ENCODE data around the gene CRYGN. TPM values are rescaled to one million over a fixed set of nuclear protein-coding genes. Genes with fewer than 3 reads are reported as not detected.

CRYGN gene, protein sequence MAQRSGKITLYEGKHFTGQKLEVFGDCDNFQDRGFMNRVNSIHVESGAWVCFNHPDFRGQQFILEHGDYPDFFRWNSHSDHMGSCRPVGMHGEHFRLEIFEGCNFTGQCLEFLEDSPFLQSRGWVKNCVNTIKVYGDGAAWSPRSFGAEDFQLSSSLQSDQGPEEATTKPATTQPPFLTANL
- not detected in 2 replicates for total RNA-seq (2014; rRNA removed; shearing (Covaris generic))

DNA sequence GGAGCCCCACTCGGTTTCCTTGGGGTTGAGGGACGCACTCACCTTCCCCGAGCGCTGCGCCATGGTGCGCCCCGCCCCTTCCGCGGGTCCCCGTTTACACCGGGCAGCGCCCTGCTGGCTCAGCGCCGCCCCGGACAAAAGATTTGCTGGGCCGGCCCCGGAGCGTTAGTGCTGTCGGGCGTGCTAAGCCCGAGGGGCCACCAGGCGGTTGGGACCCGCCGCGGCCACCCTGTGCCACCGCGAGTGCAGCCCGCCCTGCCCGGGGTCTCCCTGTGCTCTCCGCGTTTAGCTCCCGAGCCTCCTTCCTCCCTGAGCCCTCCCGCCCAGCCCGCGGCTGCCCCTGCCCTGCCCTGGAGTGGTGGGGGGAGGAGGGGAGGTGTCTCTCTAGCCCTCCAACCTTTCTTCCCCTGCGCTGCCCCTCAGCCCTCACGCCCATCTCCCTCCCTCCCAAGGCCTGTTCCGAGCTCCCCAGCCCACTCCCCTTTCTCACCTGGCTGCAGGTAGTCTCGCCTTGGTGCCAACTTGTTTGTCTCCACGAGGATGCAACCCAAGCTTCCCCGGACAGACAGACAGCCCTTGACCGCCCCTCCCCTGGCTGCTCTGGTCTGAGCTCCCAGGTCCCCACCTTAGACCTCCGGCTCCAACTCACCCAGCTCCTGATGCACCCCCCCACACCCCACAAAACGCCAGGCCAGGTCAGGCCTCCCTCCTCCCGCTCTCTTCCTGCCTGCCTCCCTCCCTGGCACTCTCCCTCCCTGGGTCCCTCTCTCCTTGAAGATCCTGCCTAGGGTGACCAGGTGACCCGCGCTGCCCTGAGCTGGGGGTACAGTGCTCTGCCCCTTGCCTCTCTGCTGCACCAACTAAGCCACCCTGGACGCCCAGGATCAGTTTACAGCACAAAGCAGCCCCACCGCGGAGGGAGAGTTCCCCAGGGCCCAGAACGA, at the start of gene CRYGN:
CRYGN (minus strand) TSS at position 287 of the 944 bp plus-strand sequence; CDS start at position 63, 224 bp downstream.
- no peak for DNase-seq (ENCODE audit: low read depth)

DNA sequence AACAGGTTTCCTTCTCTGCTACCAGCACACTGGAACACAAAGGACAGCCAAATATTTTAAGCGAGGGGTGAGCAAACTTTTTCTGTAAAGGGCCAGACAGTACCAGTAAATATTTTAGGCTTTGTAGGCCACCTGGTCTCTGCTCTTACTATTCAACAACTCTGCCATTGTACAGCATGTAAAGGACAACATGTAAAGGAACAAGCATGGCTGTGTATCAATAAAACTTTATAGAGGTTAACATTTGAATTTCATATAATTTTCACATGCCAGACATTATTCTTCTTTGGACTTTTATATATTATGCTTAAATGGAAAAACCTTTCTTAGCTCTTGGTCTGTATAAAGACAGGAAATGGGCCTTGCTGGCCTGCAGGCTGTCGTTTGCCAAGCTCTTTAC, 49.6 kb upstream of the CRYGN start:
- no peak for DNase-seq (ENCODE audit: low read depth)

DNA sequence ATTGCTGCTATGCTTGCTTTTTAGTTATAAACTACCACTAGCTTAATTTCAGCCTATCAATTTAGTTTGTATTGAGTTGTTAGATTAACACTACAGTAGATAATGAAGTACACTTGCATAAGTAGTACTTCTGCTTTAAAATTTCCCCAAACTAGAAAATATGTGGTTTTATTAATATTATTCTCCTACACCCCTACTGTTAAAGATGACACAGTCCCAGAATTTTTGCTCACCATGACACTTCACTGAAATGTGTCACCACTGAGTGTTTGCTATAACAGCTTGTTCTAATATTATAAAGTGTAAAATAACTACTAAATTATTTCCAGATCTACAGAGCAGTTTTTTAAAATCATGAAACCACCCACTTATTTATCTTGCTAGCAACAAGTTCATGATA, 48.2 kb upstream of the CRYGN start:
- no peak for DNase-seq (ENCODE audit: low read depth)

DNA sequence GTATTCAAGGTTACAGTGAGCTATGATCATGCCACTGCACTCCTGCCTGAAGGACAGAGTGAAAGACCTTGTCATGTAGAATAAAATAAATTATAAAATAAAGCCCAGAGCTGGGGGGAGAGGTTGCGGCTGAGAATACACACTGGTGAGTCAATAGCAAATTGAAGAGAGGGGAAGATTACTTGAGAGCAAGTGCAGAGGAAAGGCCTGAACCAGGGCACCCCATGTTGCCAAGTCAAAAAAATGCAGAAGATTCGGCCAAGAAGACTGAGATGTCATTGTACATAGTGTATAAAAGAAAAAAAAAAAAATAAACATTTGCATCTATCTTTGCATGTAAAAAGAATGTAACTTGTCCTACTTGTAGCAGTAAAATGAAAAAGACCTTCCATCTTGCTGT, 47.3 kb upstream of the CRYGN start:
- DNase-seq (ENCODE audit: low read depth): no peak

DNA sequence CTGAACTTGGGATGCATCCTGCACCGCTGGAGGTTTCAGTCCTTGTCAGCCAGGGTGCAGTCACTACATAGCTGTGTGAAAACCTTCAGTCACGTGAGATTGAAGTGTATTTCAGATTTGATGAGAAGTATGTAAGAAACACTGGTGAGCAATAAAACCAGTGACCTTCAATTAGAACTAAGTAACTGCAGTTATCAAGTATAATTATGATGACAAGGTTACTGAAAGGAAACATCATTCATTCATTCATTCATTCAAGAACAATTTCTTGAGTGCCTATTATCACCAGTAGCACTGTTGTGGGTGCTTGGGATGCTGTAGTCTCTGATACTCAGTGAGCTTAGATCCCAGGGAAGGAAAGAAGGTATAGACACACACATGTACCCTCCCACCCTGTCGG, 46.1 kb upstream of the CRYGN start:
- no peak for DNase-seq (ENCODE audit: low read depth)

DNA sequence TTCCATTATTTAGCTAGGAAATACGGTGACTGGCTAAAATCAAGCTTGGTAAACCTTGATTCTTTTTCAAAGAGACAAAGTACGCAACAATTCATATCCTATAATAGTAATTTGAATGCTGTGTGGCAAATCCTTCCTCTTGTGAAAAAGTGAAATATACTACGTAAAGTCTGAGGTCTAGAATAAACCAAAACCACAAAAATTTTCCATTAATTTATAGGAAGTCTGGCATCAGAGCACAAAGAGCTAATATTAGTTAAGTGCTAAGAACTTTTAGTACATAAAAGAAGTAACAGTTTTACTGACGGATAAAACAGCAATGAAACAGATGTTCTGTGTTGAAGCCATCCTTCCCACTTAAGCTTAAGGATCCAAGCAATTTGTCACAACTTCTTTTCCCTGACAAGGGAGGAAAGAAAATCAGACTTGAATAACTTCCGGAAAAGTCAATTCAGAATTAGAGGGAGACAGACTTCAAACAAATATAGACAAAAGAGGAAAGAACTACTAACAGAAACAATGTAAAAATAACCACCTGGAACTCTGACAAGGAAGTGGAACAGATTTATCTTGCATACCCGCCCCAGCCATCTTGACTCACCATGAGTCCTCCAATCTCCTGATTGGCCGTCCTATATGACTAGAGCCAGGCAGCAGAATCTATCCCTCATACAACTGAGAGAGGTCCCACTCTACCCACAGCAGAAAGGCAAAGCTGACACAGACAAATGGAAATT, 45.2 kb upstream of the CRYGN start:
- DNase-seq (ENCODE audit: low read depth): peak; percentile 77

DNA sequence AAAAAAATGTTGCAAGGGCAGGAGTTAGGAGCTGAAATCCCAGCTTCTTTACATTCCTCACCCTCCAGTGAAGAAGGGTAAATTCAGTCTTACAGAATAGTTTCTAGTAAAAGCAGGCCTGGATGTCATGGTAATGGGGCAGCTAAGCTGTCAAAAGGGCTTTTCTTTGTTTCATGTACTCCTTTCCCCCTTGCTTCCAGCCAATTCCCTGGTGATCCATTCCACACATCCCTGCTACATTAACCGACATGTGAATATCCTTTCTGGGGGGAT, 43.7 kb upstream of the CRYGN start:
- no peak for DNase-seq (ENCODE audit: low read depth)

DNA sequence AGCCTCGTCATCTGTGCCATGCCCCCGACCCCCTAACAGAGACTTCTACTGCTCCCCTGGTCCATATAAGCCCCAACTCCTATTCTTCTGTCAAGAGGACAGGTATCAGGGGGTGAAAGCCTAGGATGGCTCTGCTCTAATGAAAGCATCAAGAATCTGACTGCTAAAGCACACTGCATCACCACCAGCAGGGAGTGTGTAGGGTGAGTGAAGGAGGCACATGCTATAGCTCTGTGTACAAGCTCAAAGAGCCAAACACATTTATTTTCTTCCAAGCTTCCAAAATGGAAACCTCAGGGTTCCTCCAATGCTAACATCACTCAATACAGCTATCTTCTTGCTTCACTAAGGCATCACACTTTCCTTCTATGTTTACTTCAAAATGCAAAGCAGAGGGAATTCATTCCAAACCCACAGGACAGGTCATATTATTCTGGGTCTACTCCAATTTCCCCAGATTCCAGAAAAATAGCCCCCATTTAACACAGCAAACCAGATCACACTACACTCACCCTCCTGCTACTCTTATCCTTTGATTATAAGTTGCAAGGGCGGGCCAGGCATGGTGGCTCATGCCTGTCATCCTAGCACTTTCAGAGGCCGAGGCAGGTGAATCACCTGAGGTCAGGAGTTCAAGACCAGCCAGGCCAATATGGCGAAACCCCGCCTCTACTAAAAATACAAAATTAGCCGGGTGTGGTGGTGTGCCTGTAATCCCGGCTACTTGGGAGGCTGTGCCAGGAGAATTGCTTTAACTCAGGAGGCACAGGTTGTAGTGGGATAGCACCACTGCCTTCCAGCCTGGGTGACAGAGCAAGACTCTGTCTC, 43.2 kb upstream of the CRYGN start:
- DNase-seq (ENCODE audit: low read depth): no peak

DNA sequence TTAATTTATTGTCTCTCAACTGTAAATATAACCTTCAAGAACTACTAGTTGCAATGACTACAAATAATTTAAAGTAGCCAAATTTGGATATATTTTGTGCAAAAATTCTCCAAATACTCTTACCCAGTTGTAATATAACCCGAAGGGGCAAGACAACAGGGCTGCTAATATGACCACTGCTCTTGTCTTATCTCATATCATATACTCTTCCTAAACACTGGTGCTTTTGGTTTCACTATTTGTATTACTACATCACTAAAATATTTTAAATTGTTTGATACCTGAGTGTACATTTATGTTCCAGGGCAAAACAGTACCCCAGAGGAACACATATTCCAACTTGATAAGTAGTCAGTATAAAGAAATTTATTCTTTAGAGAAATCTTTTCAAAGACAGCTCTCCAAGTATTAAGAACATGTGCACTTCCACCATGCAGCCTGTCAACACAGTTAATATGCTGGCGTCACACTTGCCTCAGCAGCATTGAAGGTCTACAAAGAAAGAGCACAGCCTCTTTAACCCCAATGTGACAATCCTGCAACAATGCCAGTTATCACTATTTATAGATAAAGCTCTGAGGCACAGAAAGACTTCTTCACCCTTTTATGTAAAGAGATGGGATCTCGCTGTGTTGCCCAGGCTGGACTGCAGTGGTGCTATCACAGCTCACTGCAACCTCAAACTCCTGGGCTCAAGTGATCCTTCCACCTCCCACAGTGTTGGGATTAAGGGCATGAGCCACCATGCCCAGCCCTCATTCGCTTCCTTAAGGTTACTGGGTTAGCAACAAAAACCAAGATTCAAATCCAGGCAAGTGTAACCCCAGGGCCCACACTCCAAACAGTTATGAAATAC, 41.9 kb upstream of the CRYGN start:
- no peak for DNase-seq (ENCODE audit: low read depth)

DNA sequence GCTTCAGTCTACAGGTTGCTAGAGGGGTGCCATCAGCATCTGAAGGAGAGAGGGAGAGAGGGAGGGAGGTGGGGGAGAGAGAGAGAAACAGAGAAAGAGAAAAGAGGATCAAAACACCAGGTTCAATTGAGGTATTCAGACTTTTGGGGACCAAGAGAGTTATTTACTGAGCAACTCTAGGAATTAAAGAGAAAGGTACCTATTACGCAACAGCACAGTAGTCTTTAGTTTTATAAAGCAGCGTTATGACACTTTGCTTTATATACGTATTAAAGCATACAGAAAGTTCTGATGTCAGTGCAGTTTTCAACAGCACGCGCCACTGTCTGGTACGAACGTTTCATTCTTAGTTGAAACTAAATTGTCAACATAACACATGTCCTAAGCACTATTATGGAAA, 37.9 kb upstream of the CRYGN start:
- no peak for DNase-seq (ENCODE audit: low read depth)

DNA sequence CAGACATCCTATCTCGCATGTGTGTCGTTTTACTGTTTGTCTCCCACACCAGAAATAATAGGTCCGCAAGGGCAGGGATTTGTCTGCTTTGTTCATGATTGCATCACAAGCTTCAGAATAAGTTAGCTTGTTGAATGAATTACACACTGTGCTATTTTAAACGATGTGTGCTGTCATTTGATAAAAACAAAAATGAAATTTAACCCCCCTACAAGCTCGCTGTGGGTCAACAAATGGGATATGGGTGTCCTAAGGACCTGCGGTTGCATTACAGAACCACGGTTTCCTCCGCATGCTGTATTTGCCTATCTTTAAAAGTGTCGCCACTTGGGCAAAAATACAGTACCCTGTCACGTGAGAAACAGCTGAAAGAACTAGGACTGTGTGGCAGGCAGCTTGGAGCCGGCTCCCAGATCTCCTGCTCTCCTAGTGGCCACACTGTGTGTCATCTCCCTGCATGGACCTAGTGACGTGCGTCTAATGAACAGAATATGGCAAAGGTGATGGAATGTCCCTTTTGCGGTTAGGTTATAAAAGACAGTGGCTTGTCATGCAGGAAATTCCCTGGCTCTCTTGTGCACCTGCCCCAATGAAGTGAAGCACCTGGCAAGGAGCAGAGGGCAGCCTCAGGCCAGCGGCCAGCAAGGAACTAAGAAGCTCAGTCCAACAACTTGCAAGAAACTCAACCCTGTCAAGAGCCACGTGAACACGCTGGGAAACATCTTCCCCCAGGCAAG, 32.9 kb upstream of the CRYGN start:
- DNase-seq (ENCODE audit: low read depth): no peak

DNA sequence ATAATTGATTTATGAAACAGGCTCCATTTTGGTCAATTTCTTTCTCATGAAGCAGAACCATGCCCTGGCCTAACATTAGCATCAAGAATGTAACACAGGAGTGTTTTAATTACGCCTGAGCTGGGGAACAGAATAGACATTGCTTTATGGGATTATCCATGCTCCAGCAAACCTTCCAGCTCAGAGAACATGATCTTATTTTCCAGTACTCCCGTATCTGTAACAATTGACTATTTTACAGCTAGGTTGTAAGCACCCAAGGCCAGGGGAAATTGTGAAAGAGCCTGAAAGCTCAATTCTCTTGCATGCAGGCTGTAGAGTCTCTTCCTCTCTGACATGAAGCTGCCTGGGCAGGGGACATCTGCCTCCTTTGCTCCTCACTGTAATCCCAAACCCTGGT, 30.8 kb upstream of the CRYGN start:
- DNase-seq (ENCODE audit: low read depth): no peak

DNA sequence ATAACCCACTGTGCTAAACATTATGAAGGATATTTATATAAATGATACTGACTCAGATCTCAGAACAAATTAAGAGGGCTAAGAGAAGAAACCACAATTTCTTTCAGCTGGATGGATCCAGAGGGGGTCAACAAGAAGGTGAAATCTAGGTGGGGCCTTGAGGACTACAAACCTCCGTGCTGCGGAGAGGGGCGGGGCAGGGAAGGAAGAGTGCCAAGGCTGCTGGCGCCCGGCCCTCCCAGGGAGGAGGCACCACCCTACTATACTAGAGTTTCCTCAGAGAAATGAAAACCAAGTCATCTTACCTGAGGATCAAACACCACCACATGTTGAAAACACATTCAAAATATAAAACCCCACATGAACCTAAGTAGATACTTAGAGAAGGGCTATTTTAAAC, 29.3 kb upstream of the CRYGN start:
- no peak for DNase-seq (ENCODE audit: low read depth)

DNA sequence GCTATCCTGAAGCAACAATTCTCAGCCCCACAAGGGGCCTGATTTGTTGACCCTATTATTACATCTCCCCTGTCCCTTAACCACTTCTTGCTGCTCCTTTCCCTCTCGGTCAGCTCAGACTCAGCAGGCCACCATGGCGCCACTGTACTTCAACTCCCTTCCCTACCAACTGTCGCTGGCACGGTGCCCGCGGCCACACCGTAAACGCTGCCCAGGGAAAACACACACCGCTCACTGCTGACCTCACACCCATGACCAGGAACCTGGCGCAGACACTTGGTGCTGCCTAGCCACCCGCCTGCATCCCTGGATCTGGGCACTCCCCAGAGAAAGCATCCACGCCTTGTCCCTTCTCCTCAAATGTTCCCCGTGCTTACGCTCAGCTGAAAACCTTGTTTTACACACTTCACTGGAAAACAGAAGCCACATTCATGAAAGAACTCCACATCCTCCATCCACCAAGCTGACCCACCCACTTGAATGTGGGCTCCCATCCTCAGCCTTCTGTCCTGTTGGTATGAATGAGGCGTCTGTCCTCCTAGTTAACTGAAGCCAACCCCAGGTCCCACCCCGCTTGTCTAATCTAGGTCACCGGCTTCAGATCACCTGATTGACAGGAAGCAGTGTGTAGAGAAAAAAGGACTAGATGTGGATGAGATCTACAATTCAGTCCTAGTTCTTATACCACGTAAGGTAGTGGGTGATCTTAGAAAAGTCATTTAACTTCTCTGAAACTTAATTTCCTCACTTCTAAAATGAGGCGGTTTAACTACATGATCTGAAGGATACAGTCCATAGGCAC, 28.5 kb upstream of the CRYGN start:
- DNase-seq (ENCODE audit: low read depth): peak; percentile 46

DNA sequence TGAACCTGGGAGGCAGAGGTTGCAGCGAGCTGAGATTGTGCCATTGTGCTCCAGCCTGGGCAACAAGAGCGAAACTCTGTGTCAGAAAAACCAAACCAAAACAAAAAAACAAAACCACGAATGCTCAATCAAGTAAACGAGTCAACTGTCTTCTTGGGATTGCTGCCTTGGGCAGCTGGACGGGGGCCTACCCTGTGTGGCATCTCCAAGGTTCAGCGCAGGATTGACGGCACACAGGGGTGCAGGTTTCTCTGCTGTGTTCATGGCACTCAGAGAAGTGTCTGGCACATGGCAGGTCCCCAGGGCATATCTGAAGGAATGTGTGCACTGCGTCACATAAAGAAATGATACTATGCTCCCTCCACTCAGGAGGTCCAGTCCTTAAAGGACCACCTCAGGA, 25.2 kb upstream of the CRYGN start:
- DNase-seq (ENCODE audit: low read depth): no peak

DNA sequence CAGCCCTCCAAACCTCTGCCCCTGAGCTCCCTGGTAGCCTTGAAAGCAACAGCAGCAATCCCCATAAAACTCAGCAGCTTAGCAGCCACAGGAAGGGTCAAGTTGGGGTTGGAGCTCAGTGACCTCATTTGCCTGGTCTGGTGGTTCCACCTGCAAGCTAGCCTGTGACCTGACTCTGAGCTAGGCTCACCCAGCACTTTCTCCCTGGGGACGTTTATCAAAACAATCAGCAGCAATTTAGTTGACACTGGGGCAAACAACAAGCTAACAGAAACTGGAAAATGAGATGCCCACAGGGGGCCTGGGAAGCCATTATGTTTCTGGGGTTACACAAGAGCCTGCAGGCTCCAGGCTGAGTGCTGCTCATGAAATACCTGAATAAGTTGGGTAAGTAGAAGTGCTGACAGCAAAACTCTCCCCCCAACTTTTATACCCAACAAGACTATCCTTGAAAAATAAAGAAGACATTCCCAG, 22.4 kb upstream of the CRYGN start:
- DNase-seq (ENCODE audit: low read depth): no peak

DNA sequence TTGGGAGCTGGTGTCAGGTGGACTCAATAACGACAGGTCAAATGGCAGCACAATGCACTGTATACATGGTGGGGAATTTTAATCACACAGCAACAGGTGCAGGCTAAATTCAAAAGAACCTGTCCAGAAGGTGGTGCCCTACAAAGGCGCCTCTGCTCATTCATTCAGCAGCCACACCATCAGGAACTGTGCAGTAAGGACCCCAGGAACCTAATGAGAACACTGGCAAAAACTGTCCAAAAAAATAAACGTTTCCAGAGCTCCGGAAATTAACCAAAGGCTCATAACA, 21.9 kb upstream of the CRYGN start:
- no peak for DNase-seq (ENCODE audit: low read depth)

DNA sequence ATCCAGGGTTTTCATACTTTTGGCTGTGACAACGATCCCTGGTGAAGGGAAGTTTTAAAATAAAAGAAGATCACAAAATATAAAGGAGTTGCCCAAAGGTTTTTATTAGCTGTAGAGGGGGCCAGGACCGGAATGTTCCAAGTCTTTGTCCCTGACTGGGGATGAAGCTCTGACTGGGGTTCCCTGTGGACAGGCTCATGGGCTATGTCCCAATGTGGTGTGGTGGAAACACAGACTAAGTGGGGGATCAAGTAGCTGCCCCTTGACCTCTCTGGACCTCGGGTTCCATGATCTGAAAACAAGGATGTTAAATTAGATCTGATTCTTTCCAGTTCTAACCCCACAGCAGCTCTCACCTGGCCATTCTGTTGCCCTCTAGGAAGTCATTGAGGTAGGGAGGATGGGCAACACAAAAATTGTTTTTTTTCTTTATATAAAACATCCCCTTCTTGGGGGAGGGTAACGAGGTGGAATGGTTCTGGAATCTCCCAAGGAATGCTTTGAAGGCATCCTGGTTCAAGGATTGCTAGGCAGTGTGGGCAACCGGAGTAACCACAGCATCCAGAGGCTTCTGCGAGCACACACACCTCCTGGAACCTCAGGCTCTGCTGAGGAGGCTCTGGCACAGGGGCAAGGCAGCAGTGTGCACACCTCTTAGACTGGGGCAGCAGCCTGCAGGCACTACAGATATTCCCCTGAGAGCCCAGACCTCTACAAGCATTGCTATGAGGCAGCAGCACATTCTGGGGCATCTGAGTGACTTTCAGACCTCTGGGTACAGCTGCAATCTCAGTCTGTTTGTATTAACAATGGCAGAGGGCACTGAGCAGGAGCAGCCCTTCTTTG, 21.4 kb upstream of the CRYGN start:
- peak; percentile 11 for DNase-seq (ENCODE audit: low read depth)

DNA sequence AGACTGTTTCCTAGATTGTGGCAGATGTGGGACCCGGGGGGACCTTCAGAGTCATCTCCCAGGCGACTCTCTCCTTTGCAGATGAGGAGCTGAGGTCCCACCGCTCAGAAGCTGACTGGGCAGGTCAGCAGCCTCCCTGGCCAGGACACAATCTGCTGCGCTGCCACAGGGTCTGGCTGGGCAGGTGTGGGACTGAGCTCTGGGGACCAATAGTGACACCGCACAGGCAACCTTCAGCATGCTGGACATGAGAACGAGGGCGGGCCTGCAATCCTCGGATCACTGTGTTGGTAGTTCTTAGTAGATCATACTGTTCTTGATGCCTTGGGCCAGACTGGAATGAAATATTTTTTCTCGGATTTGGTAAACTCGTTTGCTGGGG, 20.5 kb upstream of the CRYGN start:
- DNase-seq (ENCODE audit: low read depth): no peak

Measured in RPMI7951 (cell line).